ENCODE measurements around the gene RNU1-2.
"Not testable (repeated sequence)": the region's sequence is repeated elsewhere in the genome, so short reads cannot be mapped to it uniquely, and the experiment has no call there.

Gene RNU1-2

GRCh38 chr1:16911851-16912721, 16.3 kb downstream of the RNU1-2 start:
- peak; percentile 59 for DNase-seq

GRCh38 chr1:16912742-16913141, 17.0 kb downstream of the RNU1-2 start:
- not testable (repeated sequence) for DNase-seq

GRCh38 chr1:16913181-16913832, 17.5 kb downstream of the RNU1-2 start:
- no peak for DNase-seq

GRCh38 chr1:16913833-16914662, 18.3 kb downstream of the RNU1-2 start:
- peak; percentile 96 for DNase-seq

- DNase-seq, result peak; percentile 40
These were observed 19.3 kb downstream of the RNU1-2 start for GRCh38 chr1:16914928-16915626.

- DNase-seq, result no peak
These were observed 19.8 kb downstream of the RNU1-2 start for GRCh38 chr1:16915627-16915973.

GRCh38 chr1:16916036-16916880, 20.5 kb downstream of the RNU1-2 start:
- not testable (repeated sequence) for DNase-seq

GRCh38 chr1:16918371-16918770, 22.6 kb downstream of the RNU1-2 start:
- no peak for DNase-seq

GRCh38 chr1:16918936-16919665, 23.3 kb downstream of the RNU1-2 start:
- not testable (repeated sequence) for DNase-seq

- no peak for DNase-seq
These were observed 25.2 kb downstream of the RNU1-2 start for GRCh38 chr1:16920951-16921350.

GRCh38 chr1:16921391-16922185, 25.8 kb downstream of the RNU1-2 start, which contains the start of gene CROCC:
TSS of gene CROCC (plus strand) at chr1:16921931. CDS start at chr1:16922019, 88 bp downstream.
- DNase-seq, result peak; percentile 91

- peak; percentile 38 for DNase-seq
These were observed 26.7 kb downstream of the RNU1-2 start for GRCh38 chr1:16922466-16922865.

- peak; percentile 39 for DNase-seq
These were observed 27.2 kb downstream of the RNU1-2 start for GRCh38 chr1:16922885-16923431.

GRCh38 chr1:16924216-16924918, 28.6 kb downstream of the RNU1-2 start:
- peak; percentile 52 for DNase-seq

GRCh38 chr1:16924919-16925477, 29.2 kb downstream of the RNU1-2 start:
- DNase-seq, result peak; percentile 53

- peak; percentile 35 for DNase-seq
These were observed 30.1 kb downstream of the RNU1-2 start for GRCh38 chr1:16925635-16926490.

GRCh38 chr1:16926491-16927073, 30.8 kb downstream of the RNU1-2 start:
- DNase-seq, result no peak
